IPS DF 6.9 (cell line): ENCODE data around the gene SH2D1B.

Source experiments
- DNase-seq: peaks from one replicate; pipeline ENCODE4 v3.0.0-alpha.2; 2013; ENCODE audit warnings: low read depth, low spot score
- H3K27ac ChIP-seq: one replicate; pipeline ENCODE4 v1.5.1; 2013; ENCODE audit warnings: low read length, control low read depth
- H3K27me3 ChIP-seq: 2 replicates; pipeline ENCODE4 v1.6.1; 2013; ENCODE audit warnings: mild to moderate bottlenecking, low read length; ENCODE audit not compliant: control insufficient read depth, insufficient read depth
- H3K36me3 ChIP-seq: 2 replicates; pipeline ENCODE4 v1.6.1; 2013; ENCODE audit warnings: low read length; ENCODE audit not compliant: control insufficient read depth, insufficient read depth
- H3K4me1 ChIP-seq: 2 replicates; pipeline ENCODE4 v1.6.1; 2013; ENCODE audit warnings: low read length; ENCODE audit not compliant: control insufficient read depth, insufficient read depth
- H3K4me3 ChIP-seq: 2 replicates; pipeline ENCODE4 v1.5.1; 2013; ENCODE audit warnings: mild to moderate bottlenecking, low read length
- H3K9me3 ChIP-seq: 2 replicates; pipeline ENCODE4 v1.6.1; 2013; ENCODE audit warnings: low read length, inconsistent platforms; ENCODE audit not compliant: control insufficient read depth, insufficient read depth
- WGBS: extraction: QIAGEN DNeasy Blood & Tissue Kit; methylation state at CpG from one replicate; pipeline ENCODE4 v1.1.7; 2013; ENCODE audit warnings: mixed read lengths, missing lambda C conversion rate; ENCODE audit not compliant: insufficient read length, insufficient coverage; 5-methylcytosine and 5-hydroxymethylcytosine counted together

SH2D1B gene

GRCh38 chr1:162381941-162382750, 29.8 kb downstream of the SH2D1B start:
- Histone ChIP-seq H3K9me3 (no peaks in the 10 kb centered on the region), H3K4me1 (no peaks in the 10 kb centered on the region), H3K27ac (no peak overlapping the region), H3K27me3 (no peaks in the 10 kb centered on the region), H3K4me3 (no peak overlapping the region), H3K36me3 (0 out of 2 replicates have a peak, but pooled peaks cover 5% of the 10 kb centered on the region)
- no peak for DNase-seq
- WGBS, result no CpG with 5 or more reads among the region's 13 CpGs

GRCh38 chr1:162381383-162381782, 30.6 kb downstream of the SH2D1B start, which contains the start of gene C1orf226:
TSS of gene C1orf226 (plus strand) at chr1:162381728. CDS start at chr1:162381902, 174 bp downstream.
- Histone ChIP-seq H3K27me3 (no peaks in the 10 kb centered on the region), H3K27ac (no peak within 1 kb of the TSS), H3K9me3 (no peaks in the 10 kb centered on the region), H3K4me3 (no peak within 1 kb of the TSS), H3K4me1 (no peaks in the 10 kb centered on the region), H3K36me3 (0 out of 2 replicates have a peak, but pooled peaks cover 5% of the 10 kb centered on the region)
- no peak for DNase-seq
- no CpG with 5 or more reads among the region's 3 CpGs for WGBS

- H3K36me3 ChIP-seq, result 0 out of 2 replicates have a peak, but pooled peaks cover 5% of the 10 kb centered on the region
- no peak overlapping the region for H3K27ac ChIP-seq
- WGBS, result no CpG with 5 or more reads among the region's 6 CpGs
- H3K27me3 ChIP-seq, result no peaks in the 10 kb centered on the region
- DNase-seq, result no peak
- H3K4me1 ChIP-seq, result no peaks in the 10 kb centered on the region
- no peak overlapping the region for H3K4me3 ChIP-seq
- H3K9me3 ChIP-seq, result no peaks in the 10 kb centered on the region
Measured at GRCh38 chr1:162380061-162380846, 31.7 kb downstream of the SH2D1B start.

GRCh38 chr1:162376691-162377090, 35.2 kb downstream of the SH2D1B start, which contains the start of gene SPATA46:
TSS of gene SPATA46 (minus strand) at chr1:162376854. CDS start at chr1:162376790, 64 bp downstream.
- Histone ChIP-seq H3K4me3 (no peak within 1 kb of the TSS), H3K9me3 (no peaks in the 10 kb centered on the region), H3K27ac (no peak within 1 kb of the TSS), H3K36me3 (no peaks in the 10 kb centered on the region), H3K4me1 (no peaks in the 10 kb centered on the region), H3K27me3 (no peaks in the 10 kb centered on the region)
- DNase-seq, result no peak
- no CpG with 5 or more reads among the region's 5 CpGs for WGBS

GRCh38 chr1:162375463-162375862, 36.5 kb downstream of the SH2D1B start:
- no peaks in the 10 kb centered on the region for H3K36me3 ChIP-seq
- no peak for DNase-seq
- no peak overlapping the region for H3K27ac ChIP-seq
- no peaks in the 10 kb centered on the region for H3K4me1 ChIP-seq
- H3K4me3 ChIP-seq, result no peak overlapping the region
- no CpG with 5 or more reads among the region's 8 CpGs for WGBS
- H3K9me3 ChIP-seq, result no peaks in the 10 kb centered on the region
- no peaks in the 10 kb centered on the region for H3K27me3 ChIP-seq

- Histone ChIP-seq H3K4me1 (no peaks in the 10 kb centered on the region), H3K27ac (no peak overlapping the region), H3K4me3 (no peak overlapping the region), H3K36me3 (no peaks in the 10 kb centered on the region), H3K27me3 (no peaks in the 10 kb centered on the region), H3K9me3 (no peaks in the 10 kb centered on the region)
- DNase-seq, result no peak
- no CpG with 5 or more reads among the region's 9 CpGs for WGBS
Measured at GRCh38 chr1:162374406-162374805, 37.5 kb downstream of the SH2D1B start.

- DNase-seq, result no peak
- Histone ChIP-seq H3K4me1 (no peaks in the 10 kb centered on the region), H3K36me3 (no peaks in the 10 kb centered on the region), H3K27ac (no peak overlapping the region), H3K4me3 (no peak overlapping the region), H3K9me3 (no peaks in the 10 kb centered on the region), H3K27me3 (no peaks in the 10 kb centered on the region)
- WGBS, result no CpG with 5 or more reads among the region's 8 CpGs
Measured at GRCh38 chr1:162373541-162374260, 38.2 kb downstream of the SH2D1B start.

- Histone ChIP-seq H3K27me3 (no peaks in the 10 kb centered on the region), H3K36me3 (no peaks in the 10 kb centered on the region), H3K4me3 (no peak overlapping the region), H3K4me1 (no peaks in the 10 kb centered on the region), H3K9me3 (no peaks in the 10 kb centered on the region), H3K27ac (no peak overlapping the region)
- WGBS, result no CpG with 5 or more reads among the region's 1 CpG
- no peak for DNase-seq
Measured at GRCh38 chr1:162373072-162373427, 38.9 kb downstream of the SH2D1B start.

GRCh38 chr1:162372159-162373071, 39.5 kb downstream of the SH2D1B start:
- DNase-seq, result no peak
- Histone ChIP-seq H3K36me3 (no peaks in the 10 kb centered on the region), H3K9me3 (no peaks in the 10 kb centered on the region), H3K4me1 (no peaks in the 10 kb centered on the region), H3K4me3 (no peak overlapping the region), H3K27ac (no peak overlapping the region), H3K27me3 (no peaks in the 10 kb centered on the region)
- no CpG with 5 or more reads among the region's 13 CpGs for WGBS
